NCI-H460 (cell line): Measurements from ENCODE around the gene RGS11. TPM values are rescaled to one million over a fixed set of nuclear protein-coding genes. Genes with fewer than 3 reads are reported as not detected.
"Not testable (repeated sequence)": the region's sequence is repeated elsewhere in the genome, so short reads cannot be mapped to it uniquely, and the experiment has no call there.

ENCODE experiments used
- DNase-seq: peaks from one replicate; pipeline ENCODE4 v3.0.0-alpha.2; 2016; ENCODE audit warnings: low read depth; ENCODE audit errors: extremely low read depth
- total RNA-seq: library from RNA; depleted of rRNA; stranded (reverse); fragments of >200 nt; shearing (Covaris generic); gene quantifications from 2 replicates; pipeline ENCODE4 v1.2.3, GENCODE V29; 2014; rRNA removed

RGS11 gene
- total RNA-seq, 1 experiment from 2014 or later, result 6.9 TPM

DNA sequence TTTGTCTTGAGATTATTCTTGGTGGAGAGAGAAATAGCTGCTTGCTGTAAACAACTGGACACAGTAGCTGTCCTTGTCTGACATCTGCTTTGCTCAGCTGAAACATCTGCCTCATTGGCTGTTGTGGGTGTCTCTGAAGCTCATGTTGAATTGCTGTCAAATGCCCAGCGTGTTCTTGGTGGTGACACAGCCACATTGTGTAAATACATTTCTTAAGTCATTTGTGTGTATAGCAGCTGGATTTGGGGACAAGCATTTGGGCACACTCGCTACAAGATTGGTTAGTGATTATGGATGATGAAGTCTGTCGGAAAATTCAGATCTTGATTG, 35.8 kb downstream of the RGS11 start:
- DNase-seq, result no peak

DNA sequence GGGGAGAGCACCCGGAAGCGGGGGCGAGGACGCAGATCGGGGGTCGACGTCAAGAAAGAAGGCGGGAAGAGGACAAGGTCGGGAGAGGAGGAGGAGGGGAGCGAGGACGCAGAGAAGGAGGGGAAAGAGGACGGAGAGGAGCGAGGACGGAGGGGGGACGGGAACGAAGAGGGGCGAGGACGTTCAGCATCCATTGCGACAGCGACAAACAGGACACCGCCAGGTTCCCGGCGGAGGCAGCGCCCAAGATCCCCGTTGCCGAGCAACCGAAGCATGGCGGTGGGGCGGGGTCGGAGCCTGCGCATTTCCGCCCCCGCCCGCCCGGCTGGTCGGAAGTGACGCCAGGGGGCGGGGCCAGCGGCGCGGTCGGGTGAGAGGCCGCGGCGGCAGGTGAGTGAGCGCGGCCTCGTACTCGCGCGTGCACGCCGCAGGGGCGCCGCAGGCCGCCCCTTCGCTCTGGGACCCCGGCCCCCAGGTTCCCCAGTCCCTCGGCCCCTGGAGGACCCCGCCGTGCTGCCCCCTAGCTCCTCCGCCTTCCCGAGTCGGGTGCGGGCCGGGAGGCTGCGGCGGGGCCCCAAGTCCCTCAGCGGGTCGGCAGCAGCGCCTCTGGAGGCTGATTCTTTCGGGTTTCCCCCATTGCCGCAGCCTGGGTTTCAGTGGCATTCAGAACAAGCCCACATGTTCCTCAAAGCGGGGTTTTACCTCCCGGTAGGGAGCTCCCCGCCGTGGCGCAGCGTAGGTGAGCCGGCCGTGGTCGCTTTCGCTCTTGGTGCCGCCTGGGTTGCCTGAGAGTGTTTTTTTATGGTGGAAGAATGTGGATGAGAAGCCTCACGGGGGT, 41.1 kb downstream of the RGS11 start, which contains the start of gene FAM234A:
FAM234A (plus strand) TSS at position 354 of the 838 bp plus-strand sequence. CDS start 19,593 bp downstream, outside the sequence.
- peak; percentile 91 for DNase-seq

DNA sequence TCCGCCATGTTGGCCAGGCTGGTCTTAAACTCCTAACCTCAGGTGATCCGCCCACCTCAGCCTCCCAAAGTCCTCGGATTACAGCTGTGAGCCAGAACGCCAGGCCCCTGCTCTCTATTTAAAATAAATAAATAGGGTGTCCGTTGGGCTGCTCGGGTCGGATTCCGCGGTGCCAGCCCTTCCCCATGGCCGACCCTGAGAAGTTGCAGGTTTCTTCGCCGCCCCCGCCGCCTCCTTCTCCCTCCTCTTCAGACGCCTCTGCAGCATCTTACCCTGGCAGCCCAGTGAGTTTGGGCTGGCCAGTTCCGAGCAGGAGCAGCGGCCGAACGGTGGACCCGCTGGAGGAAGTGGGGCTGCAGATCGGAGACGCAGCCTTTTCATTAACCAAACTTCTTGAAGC, 44.8 kb downstream of the RGS11 start:
- DNase-seq, result no peak

DNA sequence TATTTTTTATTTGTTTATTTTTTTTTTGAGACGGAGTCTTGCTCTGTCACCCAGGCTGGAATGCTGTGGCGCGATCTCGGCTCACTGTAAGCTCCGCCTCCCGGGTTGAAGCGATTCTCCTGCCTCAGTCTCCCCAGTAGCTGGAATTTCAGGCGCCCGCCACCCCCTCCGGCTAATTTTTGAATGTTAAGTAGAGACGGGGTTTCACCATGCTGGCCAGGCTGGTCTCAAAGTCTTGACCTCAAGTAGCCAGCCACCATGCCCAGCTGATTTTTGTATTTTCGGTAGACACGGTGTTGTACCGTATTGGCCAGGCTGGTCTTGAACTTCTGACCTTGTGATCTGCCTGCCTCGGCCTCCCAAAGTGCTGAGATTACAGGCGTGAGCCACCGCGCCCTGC, 45.4 kb downstream of the RGS11 start:
- not testable (repeated sequence) for DNase-seq

DNA sequence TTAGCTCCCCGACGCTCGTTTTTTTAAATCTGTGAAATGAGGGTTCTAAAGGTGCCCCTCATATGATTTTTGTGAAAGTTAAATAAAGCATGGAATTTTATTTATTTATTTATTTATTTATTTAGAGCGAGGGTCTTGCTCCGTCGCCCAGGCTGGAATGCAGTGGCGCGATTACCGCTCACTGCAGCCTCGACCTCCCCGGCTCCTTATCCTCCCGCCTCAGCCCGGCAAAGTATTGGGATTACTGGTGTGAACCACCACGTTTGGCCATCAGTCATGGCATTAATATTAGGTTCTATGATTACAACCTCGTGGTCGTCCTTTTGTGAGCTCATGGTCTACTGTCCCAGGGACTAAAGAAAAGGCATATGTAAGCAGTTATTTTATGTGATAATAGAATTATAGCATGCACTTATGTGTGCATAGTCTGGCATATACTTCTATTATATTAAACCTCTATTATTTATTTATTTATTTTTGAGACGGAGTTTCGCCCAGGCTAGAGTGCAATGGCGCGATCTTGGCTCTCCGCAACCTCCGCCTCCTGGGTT, 45.9 kb downstream of the RGS11 start:
- DNase-seq, result no peak

DNA sequence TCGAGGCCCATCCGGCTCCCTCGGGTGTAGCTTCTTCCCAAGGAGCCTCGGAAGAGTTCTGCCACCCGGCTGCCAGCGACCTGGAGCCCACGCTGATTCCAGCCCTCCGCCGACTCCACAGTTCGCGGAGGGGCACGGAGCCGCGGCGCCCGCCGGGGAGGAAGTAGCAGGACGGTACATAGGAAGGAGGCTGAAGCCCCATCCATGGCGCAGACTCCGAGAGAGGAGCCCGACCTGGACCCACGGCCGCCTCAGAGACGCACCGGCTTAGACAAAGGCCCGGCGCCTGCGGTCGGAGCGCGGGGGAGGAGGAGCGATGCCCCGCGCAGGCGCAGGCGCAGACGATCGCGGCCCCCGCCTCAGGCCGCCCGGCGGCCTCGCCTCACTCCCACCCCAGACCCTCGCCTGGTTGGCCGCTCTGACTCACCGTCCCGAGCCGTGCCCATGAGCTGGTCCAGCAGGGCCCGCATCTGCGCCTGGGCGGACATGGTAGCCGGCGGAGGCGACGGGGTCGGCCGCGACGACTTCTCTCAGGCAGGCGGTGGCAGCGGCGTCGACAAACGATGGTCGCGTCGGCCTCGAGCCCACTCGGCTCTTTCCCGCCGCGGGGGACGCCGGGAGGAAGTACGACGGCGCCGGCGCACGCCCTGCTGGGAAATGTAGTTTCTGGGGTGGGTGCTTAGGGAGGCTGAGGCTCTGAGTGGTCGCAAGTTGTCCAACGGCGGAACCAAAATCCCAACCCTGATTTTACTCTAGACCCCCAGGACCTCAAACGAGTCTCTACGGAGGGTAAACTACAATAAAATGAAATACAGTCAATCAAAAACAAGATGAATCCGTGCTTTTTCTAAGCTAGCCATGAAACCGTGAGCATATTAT, 46.7 kb downstream of the RGS11 start, which contains the start of gene LUC7L:
LUC7L (minus strand) TSS at position 598 of the 879 bp plus-strand sequence; CDS start at position 488, 110 bp downstream.
- peak; percentile 82 for DNase-seq

DNA sequence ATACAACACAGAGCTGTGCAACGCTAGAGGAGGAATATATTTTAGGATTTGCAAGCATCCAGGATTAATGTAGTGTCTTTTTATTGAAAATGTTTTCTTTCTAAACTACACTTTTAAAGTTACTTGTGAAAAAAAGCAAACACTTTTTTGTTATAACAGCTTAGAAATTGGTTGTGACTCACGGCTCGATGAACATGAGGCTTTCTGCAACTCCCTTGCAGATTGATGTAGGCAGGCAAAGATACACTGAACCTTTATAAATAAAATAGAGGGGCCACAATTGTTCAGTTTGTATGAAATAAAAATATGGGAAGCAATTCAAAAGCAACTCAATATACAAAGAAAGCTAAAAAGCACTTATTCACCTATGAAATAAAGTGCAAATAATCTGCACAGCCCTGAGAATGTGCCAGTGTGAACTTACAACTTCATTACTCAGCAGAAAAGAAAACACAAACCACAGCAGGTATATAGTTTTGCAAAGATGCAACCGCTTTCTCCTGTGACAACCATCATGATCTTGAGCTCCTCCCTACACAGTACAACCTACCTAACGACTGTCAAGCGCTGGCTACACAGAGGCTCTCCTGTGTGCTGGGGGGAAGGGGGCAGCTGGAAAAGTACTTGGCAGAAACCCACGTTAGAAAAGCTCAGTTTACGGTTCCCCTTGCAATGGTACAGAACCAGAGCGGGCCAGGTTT, 47.4 kb downstream of the RGS11 start:
- no peak for DNase-seq

DNA sequence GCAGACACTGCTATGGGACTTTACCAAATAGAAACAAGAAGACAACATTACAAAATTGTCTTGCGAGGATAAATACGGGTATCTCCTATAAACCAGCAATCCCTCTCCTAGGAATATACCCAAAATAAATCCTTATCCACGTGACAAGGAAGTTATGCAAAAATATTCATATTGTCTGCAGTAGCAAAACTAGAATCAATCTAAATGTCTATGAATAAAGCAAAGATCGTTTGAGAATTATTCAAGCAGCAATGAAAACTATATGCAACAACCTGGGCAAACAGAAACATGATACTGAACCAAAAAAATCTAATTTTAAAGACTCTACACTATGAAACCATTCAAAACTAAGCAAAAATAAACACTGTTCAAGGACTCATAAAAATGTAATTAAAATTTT, 55.7 kb downstream of the RGS11 start:
- no peak for DNase-seq

Other genes starting within 250 kb of the RGS11 start
- gene POLR3K, start 222.3 kb downstream of the RGS11 start, total RNA-seq, result 12.6 and 13.3 TPM in 2 replicates
- gene SNRNP25, start 222.1 kb downstream of the RGS11 start, total RNA-seq, result 10.6 and 15.5 TPM in 2 replicates
- 22.2 and 23.3 TPM in 2 replicates for gene RHBDF1, start 203.3 kb downstream of the RGS11 start, total RNA-seq
- 84.4 and 136 TPM in 2 replicates for gene MPG, start 197.7 kb downstream of the RGS11 start, total RNA-seq
- gene NPRL3, start 137.3 kb downstream of the RGS11 start, total RNA-seq, result 20.9 and 21.3 TPM in 2 replicates
- gene HBZ, start 123.3 kb downstream of the RGS11 start, total RNA-seq, result not detected in 2 replicates
- gene HBM, start 110.0 kb downstream of the RGS11 start, total RNA-seq, result not detected in 2 replicates
- gene HBA2, start 103.1 kb downstream of the RGS11 start, total RNA-seq, result not detected in 2 replicates
- 2.2 TPM in 1 of 2 replicates, not detected in the other for gene HBA1, start 99.3 kb downstream of the RGS11 start, total RNA-seq
- 1.5 and 2.4 TPM in 2 replicates for gene HBQ1, start 95.5 kb downstream of the RGS11 start, total RNA-seq
- 38.4 and 40.8 TPM in 2 replicates for gene LUC7L, start 46.5 kb downstream of the RGS11 start, total RNA-seq
- 41.5 and 45.8 TPM in 2 replicates for gene FAM234A, start 41.1 kb downstream of the RGS11 start, total RNA-seq
- gene ARHGDIG, start 4.6 kb upstream of the RGS11 start, total RNA-seq, result 2.5 and 2.9 TPM in 2 replicates
- gene PDIA2, start 7.2 kb upstream of the RGS11 start, total RNA-seq, result 0.40 and 0.64 TPM in 2 replicates
- gene AXIN1, start 76.8 kb upstream of the RGS11 start, total RNA-seq, result 35.7 and 38.3 TPM in 2 replicates
- 100 and 116 TPM in 2 replicates for gene MRPL28, start 94.6 kb upstream of the RGS11 start, total RNA-seq
- 29.6 and 34.7 TPM in 2 replicates for gene PGAP6, start 106.0 kb upstream of the RGS11 start, total RNA-seq
- gene NME4, start 121.3 kb upstream of the RGS11 start, total RNA-seq, result 170 and 201 TPM in 2 replicates
- gene DECR2, start 125.9 kb upstream of the RGS11 start, total RNA-seq, result 15.7 and 16.9 TPM in 2 replicates
- gene RAB11FIP3, start 149.7 kb upstream of the RGS11 start, total RNA-seq, result 20.8 and 22.4 TPM in 2 replicates